Thymus (tissue), 14 donors: Measurements from ENCODE around the gene EXOC3L2. TPM values are rescaled to one million over a fixed set of nuclear protein-coding genes. Genes with fewer than 3 reads are reported as not detected.
A peak's percentile ranks its signal among the peaks of the same experiment; 100 is the strongest.

Source experiments
- DNase-seq, 9 donors: peaks; one replicate each; pipeline ENCODE4 v3.0.0-alpha.2; 2013; ENCODE audit warnings: low spot score in 9 of 9, low read depth in 6 of 9, missing footprints in 1 of 9
- H3K27ac ChIP-seq, 2 donors: one replicate each; pipeline ENCODE4 v1.5.1; 2013; ENCODE audit warnings: control low read depth in 1 of 2, low read depth in 1 of 2, low read length in 1 of 2, mild to moderate bottlenecking in 1 of 2, moderate library complexity in 1 of 2
- H3K27me3 ChIP-seq, 2 donors: one replicate each; pipeline ENCODE4 v1.5.1; 2013; ENCODE audit warnings: low read length in 1 of 2; ENCODE audit not compliant: control insufficient read depth in 2 of 2, insufficient read depth in 1 of 2
- H3K36me3 ChIP-seq, 2 donors: one replicate each; pipeline ENCODE4 v1.5.1; 2013; ENCODE audit warnings: low read length in 1 of 2, mild to moderate bottlenecking in 1 of 2, moderate library complexity in 1 of 2; ENCODE audit not compliant: control insufficient read depth in 2 of 2, insufficient read depth in 2 of 2
- H3K4me1 ChIP-seq, 2 donors: one replicate each; pipeline ENCODE4 v1.5.1; 2013; ENCODE audit warnings: low read length in 2 of 2; ENCODE audit not compliant: control insufficient read depth in 2 of 2, insufficient read depth in 2 of 2
- H3K4me3 ChIP-seq, 2 donors: one replicate each; pipeline ENCODE4 v1.5.1; 2013; ENCODE audit warnings: low read length in 2 of 2, control low read depth in 1 of 2, mild to moderate bottlenecking in 1 of 2
- H3K9me3 ChIP-seq, 2 donors: one replicate each; pipeline ENCODE4 v1.5.1; 2013; ENCODE audit warnings: low read length in 1 of 2, mild to moderate bottlenecking in 1 of 2; ENCODE audit not compliant: control insufficient read depth in 2 of 2, insufficient read depth in 1 of 2
- WGBS: extraction: QIAGEN DNeasy Blood & Tissue Kit; methylation state at CpG from one replicate; pipeline ENCODE4 v1.1.7; 2013; 5-methylcytosine and 5-hydroxymethylcytosine counted together
- long read RNA-seq, 10 donors: transcript quantifications; one replicate each; lab custom pipeline, GENCODE V29; 2026
- polyA plus RNA-seq: library from polyadenylated mRNA; stranded (reverse); fragments of 200-250 nt; gene quantifications from one replicate; pipeline ENCODE4 v1.2.3, GENCODE V29; 2013
- total RNA-seq: library from RNA; stranded (reverse); fragments of 120-200 nt; gene quantifications from one replicate; pipeline ENCODE4 v1.2.4, GENCODE V29; 2013
- donor health status: healthy.

The EXOC3L2 gene
- 0.42 TPM for total RNA-seq
- polyA plus RNA-seq = 0.75 TPM
- long read RNA-seq, donor 1 = 0 reads
- long read RNA-seq, donor 2, partial matches to known transcripts = 82 of 82 reads
- long read RNA-seq, donor 2, other reads (novel, unspliced or antisense) = 0 of 82 reads
- long read RNA-seq, donor 3 = 0 reads
- long read RNA-seq, donor 4 = 0 reads
- long read RNA-seq, donor 5 = 0 reads
- long read RNA-seq, donor 6, partial matches to known transcripts = 0 of 1 reads
- long read RNA-seq, donor 6, other reads (novel, unspliced or antisense) = 0 of 1 reads
- long read RNA-seq, donor 7 = 0 reads
- long read RNA-seq, donor 8 = 0 reads
- long read RNA-seq, donor 9 = 0 reads
- long read RNA-seq, donor 10 = 0 reads

DNA sequence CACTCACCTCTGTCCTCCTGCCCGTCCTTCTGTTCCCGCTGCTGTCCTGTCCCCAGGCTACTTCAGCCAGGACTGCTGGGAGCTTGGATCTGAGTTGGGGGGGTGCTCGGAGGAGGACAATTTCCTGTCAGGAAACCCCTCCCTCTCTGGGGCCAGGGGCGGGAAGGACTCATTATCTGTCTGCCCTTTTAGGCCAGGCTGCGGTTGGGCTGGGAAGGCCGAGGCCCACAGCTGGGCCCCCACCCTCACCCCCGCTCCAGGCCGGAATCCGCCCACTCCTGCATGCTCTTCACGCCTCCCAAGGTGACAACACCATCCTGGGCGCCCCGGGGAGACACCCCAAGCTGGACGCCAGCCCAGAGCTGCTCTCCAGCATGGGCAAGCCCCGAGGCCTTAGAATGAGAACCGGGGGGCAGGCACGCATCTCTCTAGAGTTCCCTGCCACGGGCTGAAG, at the start of gene EXOC3L2:
Gene EXOC3L2, minus strand, starts transcription at position 74 of the 454 bp plus-strand sequence. CDS start 6,362 bp downstream, outside the sequence.
- H3K27ac ChIP-seq = no peak within 1 kb of the TSS
- H3K4me1 ChIP-seq = peaks cover under 1 to 7% of the 10 kb centered on the region in 2 donors
- no peaks in the 10 kb centered on the region for H3K9me3 ChIP-seq
- H3K4me3 ChIP-seq = no peak within 1 kb of the TSS
- 86% methylated on average over 17 of the region's 17 CpGs for WGBS
- no peaks in the 10 kb centered on the region for H3K36me3 ChIP-seq
- DNase-seq = no peak
- peaks cover 0 to 23% of the 10 kb centered on the region in 2 donors for H3K27me3 ChIP-seq

DNA sequence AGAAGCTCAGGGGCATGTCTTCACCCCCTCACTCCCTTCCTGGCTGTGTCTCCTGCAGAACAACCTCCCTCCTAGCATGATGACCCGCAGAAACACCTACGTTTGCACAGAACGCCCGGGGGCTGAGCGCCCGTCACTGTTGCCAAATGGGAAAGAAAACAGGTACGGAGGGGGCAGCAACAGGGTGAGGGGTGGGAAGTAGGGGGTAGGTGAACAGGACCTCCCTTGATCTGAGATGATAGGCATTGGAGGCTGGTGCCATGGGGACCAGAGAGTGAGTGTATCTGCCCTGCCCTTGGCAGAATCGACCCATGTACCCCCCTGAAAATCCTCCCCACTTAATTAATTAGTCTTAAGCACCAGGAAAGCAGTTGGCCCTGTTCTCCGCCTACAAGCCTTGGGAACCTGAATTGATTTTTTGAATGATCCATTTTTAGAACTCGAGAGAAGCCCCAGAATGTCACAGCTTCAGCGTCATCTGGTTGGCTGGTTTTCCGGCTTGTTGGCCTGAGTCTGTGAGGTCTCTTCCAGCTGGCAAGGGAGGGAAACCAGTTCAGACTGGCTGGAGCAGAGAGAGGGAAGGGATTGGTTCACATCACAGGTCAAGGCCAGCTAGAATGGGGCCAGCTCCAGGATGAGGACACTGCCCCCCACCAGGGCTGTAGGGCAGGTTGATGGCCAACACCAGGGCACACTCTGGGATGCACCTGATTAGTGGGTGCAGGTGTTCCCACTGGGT, 49.3 kb upstream of the EXOC3L2 start:
- Histone ChIP-seq H3K4me3 (no peak overlapping the region), H3K27me3 (no peaks in the 10 kb centered on the region), H3K9me3 (peaks cover 0 to 1% of the 10 kb centered on the region in 2 donors), H3K36me3 (peaks cover 32 to 38% of the 10 kb centered on the region in 2 donors), H3K4me1 (no peaks in the 10 kb centered on the region), H3K27ac (no peak overlapping the region)
- no peak for DNase-seq
- WGBS = 97% methylated on average over 12 of the region's 12 CpGs

DNA sequence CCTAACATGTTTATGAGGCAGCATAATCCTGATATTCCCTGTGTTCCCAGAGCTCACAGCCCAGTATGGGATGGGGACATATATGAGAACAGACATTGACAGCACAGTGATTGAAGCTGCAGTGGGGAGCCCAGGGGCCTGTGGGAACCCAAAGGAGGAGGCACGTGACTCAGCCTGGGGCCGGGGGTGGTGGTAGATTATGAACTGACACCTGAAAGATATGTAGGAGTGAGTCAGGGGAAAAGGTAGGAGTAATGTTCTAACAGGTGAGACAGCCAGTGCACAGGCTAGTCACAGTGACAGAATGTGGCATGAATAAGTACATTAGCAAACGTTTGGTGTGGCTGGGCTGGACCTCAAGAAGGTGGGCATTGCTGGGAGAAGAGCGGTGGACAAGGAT, 48.5 kb upstream of the EXOC3L2 start:
- Histone ChIP-seq H3K4me1 (no peaks in the 10 kb centered on the region), H3K4me3 (no peak overlapping the region), H3K9me3 (peaks cover 0 to 1% of the 10 kb centered on the region in 2 donors), H3K27ac (no peak overlapping the region), H3K27me3 (no peaks in the 10 kb centered on the region), H3K36me3 (peaks cover 30 to 38% of the 10 kb centered on the region in 2 donors)
- DNase-seq = no peak
- 97% methylated on average over 4 of the region's 4 CpGs for WGBS

DNA sequence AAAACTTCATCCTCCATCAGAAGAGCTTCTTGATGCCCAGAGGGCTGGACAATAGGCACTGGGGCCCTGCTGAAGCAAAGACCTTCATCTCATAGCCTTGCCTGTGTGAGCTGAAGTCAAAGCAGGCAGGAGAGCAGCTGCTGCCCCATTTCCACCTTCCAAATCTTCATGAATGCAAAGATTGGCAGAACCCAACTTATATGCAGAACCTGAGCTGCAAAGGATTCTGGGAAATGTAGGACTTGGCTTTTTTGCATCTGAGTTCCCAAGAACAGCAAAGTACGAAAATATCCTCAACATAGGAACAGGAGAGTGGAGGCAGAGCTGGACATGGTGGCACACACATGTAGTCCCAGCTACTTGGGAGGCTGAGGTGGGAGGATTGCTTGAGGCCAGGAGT, 46.6 kb upstream of the EXOC3L2 start:
- WGBS = 98% methylated on average over 1 of the region's 1 CpG

DNA sequence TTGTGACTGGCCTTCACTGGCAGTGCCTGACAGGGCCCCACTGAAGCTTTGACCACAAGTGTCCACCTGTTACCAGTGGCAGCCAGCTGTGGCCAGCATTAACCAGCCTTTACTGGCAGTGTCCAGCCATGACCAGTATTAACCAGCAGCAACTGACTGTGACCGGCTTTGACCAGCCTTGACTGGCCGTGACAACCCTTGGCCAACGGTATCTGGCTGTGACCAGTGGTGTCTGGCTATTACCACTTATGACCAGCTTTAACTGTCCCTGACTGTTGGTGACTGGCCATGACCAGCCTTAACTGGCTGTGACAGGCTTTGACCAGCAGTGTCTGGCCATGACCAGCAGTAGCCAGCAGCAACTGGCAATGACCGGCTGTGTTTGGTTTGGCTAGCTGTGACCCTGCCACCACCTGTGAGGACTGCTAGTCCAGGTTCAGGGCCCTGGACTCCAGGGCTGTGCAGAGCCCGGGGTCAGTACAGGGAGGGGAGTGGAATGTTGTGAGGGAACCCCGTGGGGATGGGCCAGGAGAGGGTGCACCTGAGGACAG, 45.2 kb upstream of the EXOC3L2 start:
- no peak for DNase-seq
- 97% methylated on average over 6 of the region's 6 CpGs for WGBS
- Histone ChIP-seq H3K4me1 (no peaks in the 10 kb centered on the region), H3K27me3 (no peaks in the 10 kb centered on the region), H3K4me3 (no peak overlapping the region), H3K27ac (no peak overlapping the region), H3K9me3 (peaks cover 0 to 1% of the 10 kb centered on the region in 2 donors), H3K36me3 (peaks cover 22 to 32% of the 10 kb centered on the region in 2 donors)

More for the DNA sequence above, 46.6 kb upstream of the EXOC3L2 start:
- peaks cover 28 to 43% of the 10 kb centered on the region in 2 donors for H3K36me3 ChIP-seq
- H3K27me3 ChIP-seq = no peaks in the 10 kb centered on the region
- H3K9me3 ChIP-seq = peaks cover 0 to 1% of the 10 kb centered on the region in 2 donors
- no peak overlapping the region for H3K4me3 ChIP-seq
- no peak overlapping the region for H3K27ac ChIP-seq
- H3K4me1 ChIP-seq = no peaks in the 10 kb centered on the region
- DNase-seq = no peak

DNA sequence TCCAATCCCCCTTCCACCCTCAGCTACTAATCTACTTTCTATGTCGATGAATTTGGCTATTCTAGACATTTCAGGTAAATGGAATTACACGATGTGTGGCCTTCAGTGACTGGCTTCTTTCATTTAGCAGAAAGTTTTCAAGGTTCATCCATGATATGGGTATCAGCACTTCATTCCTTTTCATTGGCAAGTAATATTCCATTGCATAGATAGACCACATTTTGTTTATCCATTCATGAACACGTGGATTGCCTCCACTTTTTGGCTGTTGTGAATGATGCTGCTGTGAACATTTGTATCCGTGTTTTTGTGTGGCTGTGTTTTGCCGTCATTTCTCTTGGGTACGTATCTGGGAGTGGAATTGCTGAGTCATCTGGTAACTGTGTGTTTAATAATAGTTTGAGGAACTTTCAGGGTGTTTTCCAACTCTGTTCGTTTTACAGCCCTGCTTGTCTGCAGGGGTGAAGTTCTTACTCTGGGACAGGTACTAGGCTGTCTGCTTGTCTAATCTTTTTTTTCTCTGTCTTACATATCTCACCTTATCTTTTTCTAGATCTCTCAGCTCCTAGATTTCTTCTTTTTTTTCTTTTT, 38.3 kb upstream of the EXOC3L2 start:
- DNase-seq = peak in 1 of 9 donors; percentile 12
- H3K36me3 ChIP-seq = peaks cover 14 to 20% of the 10 kb centered on the region in 2 donors
- no peaks in the 10 kb centered on the region for H3K4me1 ChIP-seq
- H3K27ac ChIP-seq = no peak overlapping the region
- H3K4me3 ChIP-seq = no peak overlapping the region
- no peaks in the 10 kb centered on the region for H3K9me3 ChIP-seq
- H3K27me3 ChIP-seq = no peaks in the 10 kb centered on the region
- WGBS = 65% methylated on average over 7 of the region's 7 CpGs

DNA sequence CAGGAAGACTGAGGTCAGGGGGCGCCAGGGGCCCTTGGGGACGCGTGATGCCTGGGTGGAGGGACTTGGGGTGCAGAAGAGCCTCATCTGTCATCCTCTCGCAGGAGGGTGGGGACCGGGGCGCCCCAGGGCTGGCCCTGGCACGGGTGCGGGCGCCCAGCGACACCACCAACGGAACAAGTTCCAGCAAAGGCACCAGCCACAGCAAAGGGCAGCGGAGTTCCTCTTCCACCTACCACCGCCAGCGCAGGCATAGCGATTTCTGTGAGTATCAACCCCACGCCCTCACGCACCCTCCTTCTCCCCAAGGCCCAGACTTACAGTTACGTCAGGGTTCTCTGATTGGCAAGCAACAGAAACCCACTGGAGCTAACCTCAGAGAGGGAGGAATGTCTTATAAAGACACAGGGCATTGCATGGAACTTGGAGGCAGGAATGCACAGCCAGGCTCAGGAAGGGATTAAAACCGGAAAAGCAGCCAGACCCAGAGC, 35.3 kb upstream of the EXOC3L2 start:
- Histone ChIP-seq H3K27me3 (no peaks in the 10 kb centered on the region), H3K27ac (no peak overlapping the region), H3K36me3 (peaks cover 26% of the 10 kb centered on the region in 2 donors), H3K9me3 (no peaks in the 10 kb centered on the region), H3K4me3 (no peak overlapping the region), H3K4me1 (no peaks in the 10 kb centered on the region)
- WGBS = 97% methylated on average over 19 of the region's 19 CpGs
- no peak for DNase-seq

DNA sequence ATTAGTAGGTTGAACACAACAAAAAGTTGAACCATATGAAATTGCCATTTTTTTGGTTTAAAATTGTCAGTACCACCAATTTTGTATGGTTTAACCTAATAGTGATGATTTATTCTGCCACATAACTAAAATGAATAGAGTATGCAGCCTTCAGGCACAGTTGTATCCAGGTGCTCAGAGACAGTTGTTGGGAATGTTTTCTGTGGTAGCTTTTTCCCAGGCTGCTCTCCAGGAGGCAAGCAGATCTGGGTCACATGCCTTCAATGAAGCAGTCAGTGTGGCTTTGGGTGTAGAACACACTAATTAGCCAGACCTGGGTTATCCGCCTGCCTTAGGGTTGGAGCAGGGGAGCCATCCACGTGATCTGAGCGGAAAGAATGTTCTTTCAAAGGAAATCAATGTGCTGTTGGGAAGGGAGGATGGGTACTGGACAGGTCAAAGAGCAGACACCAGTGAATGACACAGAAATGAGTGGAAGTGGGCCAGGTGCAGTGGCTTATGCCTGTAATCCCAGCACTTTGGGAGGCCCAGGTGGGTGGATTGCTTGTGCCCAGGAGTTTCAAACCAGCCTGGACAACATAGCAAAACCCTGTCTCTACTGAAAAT, 34.5 kb upstream of the EXOC3L2 start:
- Histone ChIP-seq H3K4me3 (no peak overlapping the region), H3K27ac (no peak overlapping the region), H3K36me3 (peaks cover 29 to 32% of the 10 kb centered on the region in 2 donors), H3K27me3 (no peaks in the 10 kb centered on the region), H3K4me1 (no peaks in the 10 kb centered on the region), H3K9me3 (no peaks in the 10 kb centered on the region)
- no peak for DNase-seq
- 98% methylated on average over 3 of the region's 3 CpGs for WGBS
